Muscle layer of duodenum (tissue), 2 donors: Measurements from ENCODE around the gene RAB9B.

Source experiments
- H3K27ac ChIP-seq: one replicate; pipeline ENCODE4 v1.7.0; 2013; ENCODE audit warnings: mild to moderate bottlenecking, low read length
- H3K27me3 ChIP-seq: one replicate; pipeline ENCODE4 v1.7.0; 2013; ENCODE audit warnings: low read depth, mild to moderate bottlenecking, control low read depth, low read length
- H3K36me3 ChIP-seq, 2 donors: one replicate each; pipeline ENCODE4 v1.7.0; 2013; ENCODE audit warnings: low read length in 2 of 2, control low read depth in 1 of 2, mild to moderate bottlenecking in 1 of 2; ENCODE audit not compliant: insufficient read depth in 2 of 2, control insufficient read depth in 1 of 2
- H3K4me1 ChIP-seq, 2 donors: one replicate each; pipeline ENCODE4 v1.7.0; 2013; ENCODE audit warnings: low read length in 2 of 2, mild to moderate bottlenecking in 2 of 2, control low read depth in 1 of 2, moderate library complexity in 1 of 2; ENCODE audit not compliant: insufficient read depth in 2 of 2, control insufficient read depth in 1 of 2
- H3K4me3 ChIP-seq, 2 donors: one replicate each; pipeline ENCODE4 v1.7.0; 2013; ENCODE audit warnings: low read length in 2 of 2, low read depth in 1 of 2, mild to moderate bottlenecking in 1 of 2
- H3K9me3 ChIP-seq, 2 donors: one replicate each; pipeline ENCODE4 v1.7.0; 2013; ENCODE audit warnings: low read length in 2 of 2, control low read depth in 1 of 2, mild to moderate bottlenecking in 1 of 2; ENCODE audit not compliant: control insufficient read depth in 1 of 2
- donor health status: healthy.

RAB9B gene

GRCh38 chrX:103805860-103806259, 26.2 kb downstream of the RAB9B start:
- Histone ChIP-seq H3K4me3 (no peak overlapping the region), H3K4me1 (no peaks in the 10 kb centered on the region), H3K27ac (no peak overlapping the region), H3K27me3 (no peaks in the 10 kb centered on the region), H3K9me3 (no peaks in the 10 kb centered on the region), H3K36me3 (no peaks in the 10 kb centered on the region)

- H3K9me3 ChIP-seq, result no peaks in the 10 kb centered on the region
- H3K27me3 ChIP-seq, result no peaks in the 10 kb centered on the region
- H3K4me1 ChIP-seq, result no peaks in the 10 kb centered on the region
- no peaks in the 10 kb centered on the region for H3K36me3 ChIP-seq
- H3K4me3 ChIP-seq, result no peak overlapping the region
- H3K27ac ChIP-seq, result no peak overlapping the region
Observed at GRCh38 chrX:103800318-103800717, 31.7 kb downstream of the RAB9B start.

GRCh38 chrX:103797691-103798090, 34.4 kb downstream of the RAB9B start:
- H3K27ac ChIP-seq, result no peak overlapping the region
- no peaks in the 10 kb centered on the region for H3K36me3 ChIP-seq
- H3K4me3 ChIP-seq, result no peak overlapping the region
- no peaks in the 10 kb centered on the region for H3K9me3 ChIP-seq
- no peaks in the 10 kb centered on the region for H3K27me3 ChIP-seq
- no peaks in the 10 kb centered on the region for H3K4me1 ChIP-seq

- no peaks in the 10 kb centered on the region for H3K36me3 ChIP-seq
- H3K27me3 ChIP-seq, result no peaks in the 10 kb centered on the region
- no peaks in the 10 kb centered on the region for H3K4me1 ChIP-seq
- no peaks in the 10 kb centered on the region for H3K9me3 ChIP-seq
- H3K27ac ChIP-seq, result no peak overlapping the region
- H3K4me3 ChIP-seq, result no peak overlapping the region
Observed at GRCh38 chrX:103794119-103794518, 37.9 kb downstream of the RAB9B start.

- Histone ChIP-seq H3K4me3 (no peak overlapping the region), H3K36me3 (no peaks in the 10 kb centered on the region), H3K27ac (no peak overlapping the region), H3K27me3 (no peaks in the 10 kb centered on the region), H3K4me1 (no peaks in the 10 kb centered on the region), H3K9me3 (no peaks in the 10 kb centered on the region)
Observed at GRCh38 chrX:103793545-103793940, 38.5 kb downstream of the RAB9B start.

- no peaks in the 10 kb centered on the region for H3K36me3 ChIP-seq
- H3K27me3 ChIP-seq, result no peaks in the 10 kb centered on the region
- no peak overlapping the region for H3K27ac ChIP-seq
- H3K9me3 ChIP-seq, result no peaks in the 10 kb centered on the region
- no peaks in the 10 kb centered on the region for H3K4me1 ChIP-seq
- H3K4me3 ChIP-seq, result no peak overlapping the region
Observed at GRCh38 chrX:103792916-103793544, 39.0 kb downstream of the RAB9B start.

GRCh38 chrX:103791826-103792485, 40.1 kb downstream of the RAB9B start:
- Histone ChIP-seq H3K4me1 (no peaks in the 10 kb centered on the region), H3K36me3 (no peaks in the 10 kb centered on the region), H3K4me3 (no peak overlapping the region), H3K27ac (no peak overlapping the region), H3K27me3 (no peaks in the 10 kb centered on the region), H3K9me3 (no peaks in the 10 kb centered on the region)

- no peaks in the 10 kb centered on the region for H3K9me3 ChIP-seq
- H3K36me3 ChIP-seq, result no peaks in the 10 kb centered on the region
- no peak overlapping the region for H3K27ac ChIP-seq
- no peaks in the 10 kb centered on the region for H3K27me3 ChIP-seq
- no peaks in the 10 kb centered on the region for H3K4me1 ChIP-seq
- no peak overlapping the region for H3K4me3 ChIP-seq
Observed at GRCh38 chrX:103791228-103791627, 40.8 kb downstream of the RAB9B start.

- Histone ChIP-seq H3K27ac (no peak overlapping the region), H3K4me1 (peaks cover 0 to 3% of the 10 kb centered on the region in 2 donors), H3K27me3 (no peaks in the 10 kb centered on the region), H3K9me3 (no peaks in the 10 kb centered on the region), H3K4me3 (no peak overlapping the region), H3K36me3 (no peaks in the 10 kb centered on the region)
Observed at GRCh38 chrX:103789004-103789403, 43.1 kb downstream of the RAB9B start.

GRCh38 chrX:103783971-103784370, 48.1 kb downstream of the RAB9B start:
- peaks cover 0 to 16% of the 10 kb centered on the region in 2 donors for H3K4me1 ChIP-seq
- H3K27ac ChIP-seq, result no peak overlapping the region
- H3K36me3 ChIP-seq, result no peaks in the 10 kb centered on the region
- H3K9me3 ChIP-seq, result no peaks in the 10 kb centered on the region
- no peak overlapping the region for H3K4me3 ChIP-seq
- no peaks in the 10 kb centered on the region for H3K27me3 ChIP-seq

- H3K27me3 ChIP-seq, result no peaks in the 10 kb centered on the region
- no peaks in the 10 kb centered on the region for H3K36me3 ChIP-seq
- H3K9me3 ChIP-seq, result no peaks in the 10 kb centered on the region
- no peak overlapping the region for H3K27ac ChIP-seq
- no peak overlapping the region for H3K4me3 ChIP-seq
- H3K4me1 ChIP-seq, result peaks cover 0 to 18% of the 10 kb centered on the region in 2 donors
Observed at GRCh38 chrX:103783196-103783595, 48.9 kb downstream of the RAB9B start.

GRCh38 chrX:103782640-103783039, 49.4 kb downstream of the RAB9B start:
- H3K4me1 ChIP-seq, result peaks cover 0 to 18% of the 10 kb centered on the region in 2 donors
- H3K27me3 ChIP-seq, result no peaks in the 10 kb centered on the region
- no peaks in the 10 kb centered on the region for H3K9me3 ChIP-seq
- no peak overlapping the region for H3K27ac ChIP-seq
- H3K4me3 ChIP-seq, result no peak overlapping the region
- no peaks in the 10 kb centered on the region for H3K36me3 ChIP-seq
